Measurements from ENCODE around the gene CCND1.

Gene CCND1

GRCh38 chr11:69664103-69664775 lies 23.3 kb downstream of the CCND1 start:
- no CpG with 5 or more reads among the region's 17 CpGs for WGBS, 2 donors (ENCODE audit: extremely low coverage in 2 of 2, insufficient read length in 2 of 2, insufficient replicate concordance in 1 of 2)
- H3K36me3 ChIP-seq (replicated peaks in 1 of 2; ENCODE audit: control insufficient read depth in 2 of 2, insufficient read depth in 2 of 2, low read length in 2 of 2), result peaks cover 11 to 52% of the 10 kb centered on the region in 2 donors

GRCh38 chr11:69664901-69665300 lies 23.9 kb downstream of the CCND1 start:
- Histone ChIP-seq H3K18ac (ENCODE audit: low read length) (no peak overlapping the region), H2BK12ac (ENCODE audit: low read length) (no peak overlapping the region), H2BK15ac (ENCODE audit: low read length) (peak overlapping the region; percentile 31), H2BK5ac (ENCODE audit: low read length) (no peak overlapping the region), H2AFZ (ENCODE audit: low read length) (no peak overlapping the region), H2BK120ac (ENCODE audit: low read depth, low read length) (no peak overlapping the region), H3K4ac (ENCODE audit: low read length) (no peak overlapping the region), H3K36me3 (replicated peaks in 1 of 2; ENCODE audit: control insufficient read depth in 2 of 2, insufficient read depth in 2 of 2, low read length in 2 of 2) (peaks cover 11 to 58% of the 10 kb centered on the region in 2 donors), H3K27ac (replicated peaks; ENCODE audit: low read length) (no peak overlapping the region), H3K9me3 (replicated peaks in 1 of 2; ENCODE audit: control insufficient read depth in 2 of 2, insufficient read depth in 1 of 2, low read depth in 1 of 2, low read length in 2 of 2) (no peaks in the 10 kb centered on the region), H4K91ac (ENCODE audit: low read depth, low read length, poor library complexity) (no peak overlapping the region), H4K8ac (ENCODE audit: low read depth, low read length) (no peak overlapping the region), H3K79me1 (ENCODE audit: low read depth, low read length) (no peaks in the 10 kb centered on the region), H3K23ac (ENCODE audit: low read depth, low read length, poor library complexity) (no peak overlapping the region), H3K4me1 (ENCODE audit: control insufficient read depth in 2 of 2, insufficient read depth in 1 of 2, low read depth in 1 of 2, low read length in 2 of 2) (peaks cover 0 to 3% of the 10 kb centered on the region in 2 donors), H2AK5ac (ENCODE audit: low read depth, low read length) (no peak overlapping the region), H3K4me2 (ENCODE audit: insufficient read depth, low read length, poor library complexity, severe bottlenecking) (no peak overlapping the region), H3K4me3 (ENCODE audit: low read length in 2 of 2) (no peak overlapping the region), H3K9ac (ENCODE audit: low read depth, low read length, poor library complexity) (no peak overlapping the region), H3K27me3 (ENCODE audit: control insufficient read depth in 3 of 3, insufficient read depth in 3 of 3, low read depth in 1 of 3, low read length in 3 of 3) (no peaks in the 10 kb centered on the region), H3K14ac (ENCODE audit: low read length) (no peak overlapping the region)
- no peak for DNase-seq (ENCODE audit: low spot score)
- no CpG with 5 or more reads among the region's 8 CpGs for WGBS, 2 donors (ENCODE audit: extremely low coverage in 2 of 2, insufficient read length in 2 of 2, insufficient replicate concordance in 1 of 2)

More at GRCh38 chr11:69664103-69664775, 23.3 kb downstream of the CCND1 start:
- Histone ChIP-seq H2BK12ac (ENCODE audit: low read length) (no peak overlapping the region), H2BK120ac (ENCODE audit: low read depth, low read length) (no peak overlapping the region), H3K27ac (replicated peaks; ENCODE audit: low read length) (no peak overlapping the region), H3K23ac (ENCODE audit: low read depth, low read length, poor library complexity) (no peak overlapping the region), H3K4me2 (ENCODE audit: insufficient read depth, low read length, poor library complexity, severe bottlenecking) (no peak overlapping the region), H3K4me1 (ENCODE audit: control insufficient read depth in 2 of 2, insufficient read depth in 1 of 2, low read depth in 1 of 2, low read length in 2 of 2) (peaks cover 0 to 8% of the 10 kb centered on the region in 2 donors), H2AK5ac (ENCODE audit: low read depth, low read length) (no peak overlapping the region), H3K4ac (ENCODE audit: low read length) (no peak overlapping the region), H2AFZ (ENCODE audit: low read length) (no peak overlapping the region), H4K8ac (ENCODE audit: low read depth, low read length) (no peak overlapping the region), H3K9ac (ENCODE audit: low read depth, low read length, poor library complexity) (no peak overlapping the region), H3K18ac (ENCODE audit: low read length) (peak overlapping the region; percentile 18), H4K91ac (ENCODE audit: low read depth, low read length, poor library complexity) (no peak overlapping the region), H2BK15ac (ENCODE audit: low read length) (peak overlapping the region; percentile 31), H2BK5ac (ENCODE audit: low read length) (no peak overlapping the region), H3K4me3 (ENCODE audit: low read length in 2 of 2) (peak overlapping the region in 1 of 2 donors; percentile 19), H3K27me3 (ENCODE audit: control insufficient read depth in 3 of 3, insufficient read depth in 3 of 3, low read depth in 1 of 3, low read length in 3 of 3) (no peaks in the 10 kb centered on the region), H3K14ac (ENCODE audit: low read length) (peak overlapping the region; percentile 75), H3K9me3 (replicated peaks in 1 of 2; ENCODE audit: control insufficient read depth in 2 of 2, insufficient read depth in 1 of 2, low read depth in 1 of 2, low read length in 2 of 2) (no peaks in the 10 kb centered on the region), H3K79me1 (ENCODE audit: low read depth, low read length) (no peaks in the 10 kb centered on the region)
- DNase-seq (ENCODE audit: low spot score), result no peak

- no peak overlapping the region for H4K91ac ChIP-seq (ENCODE audit: low read depth, low read length, poor library complexity)
- H3K4me2 ChIP-seq (ENCODE audit: insufficient read depth, low read length, poor library complexity, severe bottlenecking), result no peak overlapping the region
- no peaks in the 10 kb centered on the region for H3K9me3 ChIP-seq (replicated peaks in 1 of 2; ENCODE audit: control insufficient read depth in 2 of 2, insufficient read depth in 1 of 2, low read depth in 1 of 2, low read length in 2 of 2)
- H3K23ac ChIP-seq (ENCODE audit: low read depth, low read length, poor library complexity), result no peak overlapping the region
- no peak overlapping the region for H3K9ac ChIP-seq (ENCODE audit: low read depth, low read length, poor library complexity)
- no peak overlapping the region for H3K27ac ChIP-seq (replicated peaks; ENCODE audit: low read length)
- no peak overlapping the region for H2AK5ac ChIP-seq (ENCODE audit: low read depth, low read length)
- no peak for DNase-seq (ENCODE audit: low spot score)
- H2BK120ac ChIP-seq (ENCODE audit: low read depth, low read length), result no peak overlapping the region
- no peaks in the 10 kb centered on the region for H3K27me3 ChIP-seq (ENCODE audit: control insufficient read depth in 3 of 3, insufficient read depth in 3 of 3, low read depth in 1 of 3, low read length in 3 of 3)
- no peak overlapping the region for H2AFZ ChIP-seq (ENCODE audit: low read length)
- no peak overlapping the region for H4K8ac ChIP-seq (ENCODE audit: low read depth, low read length)
- no peaks in the 10 kb centered on the region for H3K79me1 ChIP-seq (ENCODE audit: low read depth, low read length)
- H2BK15ac ChIP-seq (ENCODE audit: low read length), result no peak overlapping the region
- H3K4me1 ChIP-seq (ENCODE audit: control insufficient read depth in 2 of 2, insufficient read depth in 1 of 2, low read depth in 1 of 2, low read length in 2 of 2), result peaks cover 0 to 5% of the 10 kb centered on the region in 2 donors
- no peak overlapping the region for H3K14ac ChIP-seq (ENCODE audit: low read length)
- H3K36me3 ChIP-seq (replicated peaks in 1 of 2; ENCODE audit: control insufficient read depth in 2 of 2, insufficient read depth in 2 of 2, low read length in 2 of 2), result peaks cover 11 to 65% of the 10 kb centered on the region in 2 donors
- no peak overlapping the region for H2BK5ac ChIP-seq (ENCODE audit: low read length)
- no CpG with 5 or more reads among the region's 11 CpGs for WGBS, 2 donors (ENCODE audit: extremely low coverage in 2 of 2, insufficient read length in 2 of 2, insufficient replicate concordance in 1 of 2)
- no peak overlapping the region for H3K18ac ChIP-seq (ENCODE audit: low read length)
- H3K4me3 ChIP-seq (ENCODE audit: low read length in 2 of 2), result no peak overlapping the region
- no peak overlapping the region for H3K4ac ChIP-seq (ENCODE audit: low read length)
- H2BK12ac ChIP-seq (ENCODE audit: low read length), result no peak overlapping the region
Observed at GRCh38 chr11:69665669-69666068, 24.7 kb downstream of the CCND1 start.

- Histone ChIP-seq H3K36me3 (replicated peaks in 1 of 2; ENCODE audit: control insufficient read depth in 2 of 2, insufficient read depth in 2 of 2, low read length in 2 of 2) (peaks cover 11 to 69% of the 10 kb centered on the region in 2 donors), H3K27ac (replicated peaks; ENCODE audit: low read length) (no peak overlapping the region), H4K91ac (ENCODE audit: low read depth, low read length, poor library complexity) (no peak overlapping the region), H3K4me3 (ENCODE audit: low read length in 2 of 2) (no peak overlapping the region), H3K9me3 (replicated peaks in 1 of 2; ENCODE audit: control insufficient read depth in 2 of 2, insufficient read depth in 1 of 2, low read depth in 1 of 2, low read length in 2 of 2) (no peaks in the 10 kb centered on the region), H4K8ac (ENCODE audit: low read depth, low read length) (no peak overlapping the region), H2AK5ac (ENCODE audit: low read depth, low read length) (no peak overlapping the region), H3K23ac (ENCODE audit: low read depth, low read length, poor library complexity) (no peak overlapping the region), H2BK5ac (ENCODE audit: low read length) (no peak overlapping the region), H3K9ac (ENCODE audit: low read depth, low read length, poor library complexity) (no peak overlapping the region), H2AFZ (ENCODE audit: low read length) (no peak overlapping the region), H2BK120ac (ENCODE audit: low read depth, low read length) (no peak overlapping the region), H2BK15ac (ENCODE audit: low read length) (no peak overlapping the region), H3K4ac (ENCODE audit: low read length) (no peak overlapping the region), H3K4me2 (ENCODE audit: insufficient read depth, low read length, poor library complexity, severe bottlenecking) (no peak overlapping the region), H2BK12ac (ENCODE audit: low read length) (no peak overlapping the region), H3K27me3 (ENCODE audit: control insufficient read depth in 3 of 3, insufficient read depth in 3 of 3, low read depth in 1 of 3, low read length in 3 of 3) (no peaks in the 10 kb centered on the region), H3K14ac (ENCODE audit: low read length) (no peak overlapping the region), H3K18ac (ENCODE audit: low read length) (no peak overlapping the region), H3K4me1 (ENCODE audit: control insufficient read depth in 2 of 2, insufficient read depth in 1 of 2, low read depth in 1 of 2, low read length in 2 of 2) (peaks cover 0 to 5% of the 10 kb centered on the region in 2 donors), H3K79me1 (ENCODE audit: low read depth, low read length) (no peaks in the 10 kb centered on the region)
- no peak for DNase-seq (ENCODE audit: low spot score)
- no CpG with 5 or more reads among the region's 14 CpGs for WGBS, 2 donors (ENCODE audit: extremely low coverage in 2 of 2, insufficient read length in 2 of 2, insufficient replicate concordance in 1 of 2)
Observed at GRCh38 chr11:69666261-69666660, 25.3 kb downstream of the CCND1 start.

All from neuronal stem cell (in vitro differentiated cells).